MV-4-11 (cell line): ENCODE measurements around the gene TRIM62.
A peak's percentile ranks its signal among the peaks of the same experiment; 100 is the strongest.

Experiments used
- DNase-seq: peaks from one replicate; lab custom pipeline; 2025; lab: John Stamatoyannopoulos, UW

Gene TRIM62

GRCh38 chr1:33181921-33182341 lies at the start of gene TRIM62:
Gene TRIM62, minus strand, starts transcription at chr1:33182043. Its CDS starts 611 bp downstream, at chr1:33181432.
- peak; percentile 65 for DNase-seq

GRCh38 chr1:33231166-33231565 lies 49.3 kb upstream of the TRIM62 start:
- DNase-seq = no peak

- no peak for DNase-seq
Measured at GRCh38 chr1:33228935-33229487, 47.2 kb upstream of the TRIM62 start.

GRCh38 chr1:33225586-33225985 lies 43.7 kb upstream of the TRIM62 start:
- DNase-seq = no peak

GRCh38 chr1:33224166-33224707 lies 42.4 kb upstream of the TRIM62 start:
- no peak for DNase-seq

GRCh38 chr1:33222381-33222780 lies 40.5 kb upstream of the TRIM62 start:
- no peak for DNase-seq

- DNase-seq = no peak
Measured at GRCh38 chr1:33221385-33221758, 39.5 kb upstream of the TRIM62 start.

GRCh38 chr1:33220676-33221384 lies 39.0 kb upstream of the TRIM62 start:
- no peak for DNase-seq

- no peak for DNase-seq
Measured at GRCh38 chr1:33219886-33220661, 38.2 kb upstream of the TRIM62 start.

GRCh38 chr1:33211972-33212371 lies 30.1 kb upstream of the TRIM62 start:
- DNase-seq = no peak

- DNase-seq = no peak
Measured at GRCh38 chr1:33206340-33206739, 24.5 kb upstream of the TRIM62 start.

- DNase-seq = no peak
Measured at GRCh38 chr1:33195556-33195955, 13.7 kb upstream of the TRIM62 start.

- DNase-seq = no peak
Measured at GRCh38 chr1:33191731-33192275, 10.0 kb upstream of the TRIM62 start.

- DNase-seq = no peak
Measured at GRCh38 chr1:33190701-33191100, 8.9 kb upstream of the TRIM62 start.

GRCh38 chr1:33188572-33189275 lies 6.9 kb upstream of the TRIM62 start:
- no peak for DNase-seq

- no peak for DNase-seq
Measured at GRCh38 chr1:33186936-33187335, 5.1 kb upstream of the TRIM62 start.

GRCh38 chr1:33185541-33185940 lies 3.7 kb upstream of the TRIM62 start:
- DNase-seq = no peak

GRCh38 chr1:33183306-33183705 lies 1.5 kb upstream of the TRIM62 start:
- DNase-seq = no peak

- DNase-seq = no peak
Measured at GRCh38 chr1:33182896-33183295, 1.1 kb upstream of the TRIM62 start.

- DNase-seq = no peak
Measured at GRCh38 chr1:33182401-33182841, 578 bp upstream of the TRIM62 start.

- DNase-seq = peak; percentile 72
Measured at GRCh38 chr1:33180911-33181890, 642 bp downstream of the TRIM62 start.
